GM23338 (cell line): ENCODE measurements around the gene DENR. TPM values are rescaled to one million over a fixed set of nuclear protein-coding genes. Genes with fewer than 3 reads are reported as not detected.

ENCODE experiments used
- ATAC-seq: fragments of 200-7000 bp; cut with Tn5 transposase; 3 replicates; pipeline ENCODE4 v1.9.1; 2020
- DNase-seq: peaks from one replicate; pipeline ENCODE4 v3.0.0-alpha.2; 2015; ENCODE audit warnings: low spot score
- H2AFZ ChIP-seq: fragments of 200-600 bp; sonication (generic); 2 replicates; pipeline ENCODE4 v1.8.0; 2016; ENCODE audit warnings: antibody characterized with exemption, mild to moderate bottlenecking, moderate library complexity
- H3F3A ChIP-seq: fragments of 200-600 bp; sonication (generic); replicated peaks from 2 replicates; pipeline ENCODE4 v1.8.0; 2017; ENCODE audit warnings: antibody characterized with exemption, mixed run types, low read depth
- H3K27ac ChIP-seq: fragments of 200-600 bp; sonication (generic); 2 replicates; pipeline ENCODE4 v1.6.1; 2016; ENCODE audit warnings: low read depth
- H3K27me3 ChIP-seq: fragments of 200-600 bp; sonication (generic); 2 replicates; pipeline ENCODE4 v1.8.0; 2016; ENCODE audit warnings: mild to moderate bottlenecking, mixed run types, moderate library complexity; ENCODE audit not compliant: insufficient read depth
- H3K36me3 ChIP-seq: fragments of 200-600 bp; sonication (generic); 2 replicates; pipeline ENCODE4 v1.8.0; 2016; ENCODE audit warnings: mild to moderate bottlenecking; ENCODE audit not compliant: insufficient read depth
- H3K4me1 ChIP-seq: fragments of 200-600 bp; sonication (generic); 2 replicates; pipeline ENCODE4 v1.8.0; 2016; ENCODE audit warnings: mild to moderate bottlenecking, moderate library complexity; ENCODE audit not compliant: insufficient read depth
- H3K4me2 ChIP-seq: fragments of 200-600 bp; sonication (generic); 2 replicates; pipeline ENCODE4 v1.7.1; 2017; ENCODE audit warnings: mixed run types
- H3K4me3 ChIP-seq: fragments of 200-600 bp; sonication (generic); 2 replicates; pipeline ENCODE4 v1.6.1; 2016; ENCODE audit warnings: mixed run types
- H3K79me2 ChIP-seq: fragments of 200-600 bp; sonication (generic); replicated peaks from 2 replicates; pipeline ENCODE4 v1.8.0; 2017; ENCODE audit warnings: mild to moderate bottlenecking; ENCODE audit not compliant: insufficient read depth
- H3K9me2 ChIP-seq: fragments of 200-600 bp; sonication (generic); 2 replicates; pipeline ENCODE4 v1.8.0; 2017; ENCODE audit not compliant: insufficient read depth
- H4K20me1 ChIP-seq: fragments of 200-600 bp; sonication (generic); replicated peaks from 2 replicates; pipeline ENCODE4 v1.8.0; 2017; ENCODE audit warnings: mild to moderate bottlenecking; ENCODE audit not compliant: insufficient read depth
- H3K27ac Mint-ChIP-seq: 2 replicates; pipeline ENCODE4 v1.8.0; 2020; ENCODE audit warnings: inconsistent platforms, mild to moderate bottlenecking, moderate library complexity, mixed read lengths
- H3K27me3 Mint-ChIP-seq: 3 replicates; pipeline ENCODE4 v1.8.0; 2022; ENCODE audit warnings: low read depth, mild to moderate bottlenecking, moderate library complexity, mixed read lengths, inconsistent platforms; ENCODE audit not compliant: insufficient read depth, poor library complexity
- H3K36me3 Mint-ChIP-seq: 3 replicates; pipeline ENCODE4 v1.8.0; 2021; ENCODE audit warnings: low read depth, mild to moderate bottlenecking, inconsistent platforms, moderate library complexity, mixed read lengths
- H3K4me1 Mint-ChIP-seq: 3 replicates; pipeline ENCODE4 v1.8.0; 2020; ENCODE audit warnings: mild to moderate bottlenecking, inconsistent platforms, mixed read lengths
- H3K4me3 Mint-ChIP-seq: 3 replicates; pipeline ENCODE4 v1.8.0; 2021; ENCODE audit warnings: moderate library complexity, mild to moderate bottlenecking, inconsistent platforms, mixed read lengths
- H3K9me3 Mint-ChIP-seq: 3 replicates; pipeline ENCODE4 v1.8.0; 2020; ENCODE audit warnings: moderate library complexity, mild to moderate bottlenecking, inconsistent platforms, mixed read lengths
- CREB1 ChIP-seq: fragments of 250-450 bp; sonication (Bioruptor Pico); IDR thresholded peaks from 2 replicates; pipeline ENCODE4 v1.5.0; 2020; ENCODE audit warnings: low read depth, mild to moderate bottlenecking, moderate library complexity
- EZH2 ChIP-seq: fragments of 200-600 bp; sonication (generic); IDR thresholded peaks from one replicate; pipeline ENCODE4 v1.8.0; 2017; ENCODE audit warnings: antibody characterized with exemption, mild to moderate bottlenecking, low read depth; ENCODE audit not compliant: unreplicated experiment
- EZH2phosphoT487 ChIP-seq: fragments of 200-600 bp; sonication (generic); IDR thresholded peaks from one replicate; pipeline ENCODE4 v1.8.1; 2018; ENCODE audit warnings: antibody characterized with exemption; ENCODE audit not compliant: unreplicated experiment
- JUNB ChIP-seq: IDR thresholded peaks from one replicate; pipeline ENCODE4 v1.6.1; 2016; ENCODE audit warnings: antibody characterized with exemption; ENCODE audit not compliant: unreplicated experiment
- NANOG ChIP-seq: IDR thresholded peaks from 2 replicates; pipeline ENCODE4 v1.6.1; 2016; ENCODE audit warnings: antibody characterized with exemption, borderline replicate concordance
- POLR2AphosphoS5 ChIP-seq: IDR thresholded peaks from 2 replicates; pipeline ENCODE4 v1.6.1; 2016; ENCODE audit warnings: antibody characterized with exemption, low read depth
- REST ChIP-seq: IDR thresholded peaks from one replicate; pipeline ENCODE4 v1.6.1; 2018; ENCODE audit warnings: antibody characterized with exemption; ENCODE audit not compliant: unreplicated experiment
- STAT1 ChIP-seq: IDR thresholded peaks from one replicate; pipeline ENCODE4 v1.6.1; 2016; ENCODE audit warnings: antibody characterized with exemption; ENCODE audit not compliant: unreplicated experiment
- ZNF114 ChIP-seq: fragments of 250-450 bp; sonication (Bioruptor Pico); IDR thresholded peaks from 2 replicates; pipeline ENCODE4 v1.5.0; 2020; ENCODE audit warnings: mild to moderate bottlenecking, moderate library complexity
- ZNF331 ChIP-seq: fragments of 250-450 bp; sonication (Bioruptor Pico); IDR thresholded peaks from 2 replicates; pipeline ENCODE4 v1.5.0; 2020; ENCODE audit warnings: low read depth, mild to moderate bottlenecking, moderate library complexity
- ZNF462 ChIP-seq: fragments of 250-450 bp; sonication (Bioruptor Pico); IDR thresholded peaks from 2 replicates; pipeline ENCODE4 v1.5.0; 2020; ENCODE audit warnings: mild to moderate bottlenecking, moderate library complexity
- polyA plus RNA-seq: library from polyadenylated mRNA; unstranded; fragments of >200 nt; fragmentation: Nextera tagmentation; extraction: Ambion mirVana; gene quantifications from 2 replicates; pipeline ENCODE4 v1.2.1, GENCODE V29; 2016
- total RNA-seq: library from RNA; depleted of rRNA; stranded (reverse); fragments of >200 nt; shearing (Covaris generic); gene quantifications from 2 replicates; pipeline ENCODE4 v1.2.3, GENCODE V29; 2014
- TF ChIP-seq, protein P1 (sequence below), 2 experiments: fragments of 200-600 bp in 1 of 2; sonication (generic) in 1 of 2; conservative IDR thresholded peaks; 2 replicates each; pipeline versions ENCODE4 v1.5.1 to v1.6.1; 2016 to 2017; ENCODE audit warnings: antibody characterized with exemption in 2 of 2, low read depth in 2 of 2, mild to moderate bottlenecking in 2 of 2, moderate library complexity in 1 of 2
- TF ChIP-seq, protein P2 (sequence below): IDR thresholded peaks from 2 replicates; pipeline ENCODE4 v1.6.1; 2016; ENCODE audit warnings: antibody characterized with exemption

The DENR gene
- total and polyA plus RNA-seq, 2 experiments from 2014 or later, result 55.2 to 130 TPM

DNA sequence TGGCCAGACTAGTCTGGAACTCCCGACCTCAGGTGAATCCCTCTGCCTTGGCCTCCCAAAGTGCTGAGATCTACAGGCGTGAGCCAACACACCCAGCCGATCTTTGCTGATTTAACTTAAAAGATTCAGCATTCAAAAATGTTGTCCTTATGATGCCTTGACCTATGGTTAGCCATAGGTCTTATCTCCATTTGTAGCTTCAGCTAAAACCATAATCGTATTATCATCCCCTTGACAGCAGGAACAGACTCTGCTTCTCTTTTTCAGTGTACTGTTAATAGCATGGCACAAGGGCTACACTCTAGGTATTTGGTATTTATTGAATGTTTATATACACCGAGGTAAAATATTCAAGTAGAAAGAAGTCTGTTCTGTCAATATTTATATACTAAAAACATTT, 37.0 kb downstream of the DENR start:
- Histone ChIP-seq H3K4me3 (no peak overlapping the region), H3K9me2 (no peaks in the 10 kb centered on the region), H3K27me3 (no peaks in the 10 kb centered on the region), H3K79me2 (no peaks in the 10 kb centered on the region), H3K36me3 (no peaks in the 10 kb centered on the region; the same call in 1 of the 2 replicates), H3K27ac (no peak overlapping the region), H3K4me1 (0 out of 2 replicates have a peak, but pooled peaks cover 5% of the 10 kb centered on the region), H4K20me1 (no peaks in the 10 kb centered on the region), H3K4me2 (no peak overlapping the region), H2AFZ (no peak overlapping the region), H3F3A (no peaks in the 10 kb centered on the region)
- H3K27ac Mint-ChIP-seq, result no peak overlapping the region
- no peaks in the 10 kb centered on the region for H3K27me3 Mint-ChIP-seq
- TF ChIP-seq JUNB (no peak), NANOG (no peak), POLR2AphosphoS5 (no peak), ZNF462 (CRISPR knock-in tag) (no peak), REST (no peak), ZNF114 (CRISPR knock-in tag) (no peak), EZH2 (no peak), CREB1 (no peak), EZH2phosphoT487 (no peak), ZNF331 (CRISPR knock-in tag) (no peak), STAT1 (no peak)
- TF ChIP-seq, protein P1, sequence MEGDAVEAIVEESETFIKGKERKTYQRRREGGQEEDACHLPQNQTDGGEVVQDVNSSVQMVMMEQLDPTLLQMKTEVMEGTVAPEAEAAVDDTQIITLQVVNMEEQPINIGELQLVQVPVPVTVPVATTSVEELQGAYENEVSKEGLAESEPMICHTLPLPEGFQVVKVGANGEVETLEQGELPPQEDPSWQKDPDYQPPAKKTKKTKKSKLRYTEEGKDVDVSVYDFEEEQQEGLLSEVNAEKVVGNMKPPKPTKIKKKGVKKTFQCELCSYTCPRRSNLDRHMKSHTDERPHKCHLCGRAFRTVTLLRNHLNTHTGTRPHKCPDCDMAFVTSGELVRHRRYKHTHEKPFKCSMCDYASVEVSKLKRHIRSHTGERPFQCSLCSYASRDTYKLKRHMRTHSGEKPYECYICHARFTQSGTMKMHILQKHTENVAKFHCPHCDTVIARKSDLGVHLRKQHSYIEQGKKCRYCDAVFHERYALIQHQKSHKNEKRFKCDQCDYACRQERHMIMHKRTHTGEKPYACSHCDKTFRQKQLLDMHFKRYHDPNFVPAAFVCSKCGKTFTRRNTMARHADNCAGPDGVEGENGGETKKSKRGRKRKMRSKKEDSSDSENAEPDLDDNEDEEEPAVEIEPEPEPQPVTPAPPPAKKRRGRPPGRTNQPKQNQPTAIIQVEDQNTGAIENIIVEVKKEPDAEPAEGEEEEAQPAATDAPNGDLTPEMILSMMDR (conservative IDR thresholded peaks at IDR 0.05; ENCODE audit: low read depth in 2 of 2), result no peak
- TF ChIP-seq, protein P2, sequence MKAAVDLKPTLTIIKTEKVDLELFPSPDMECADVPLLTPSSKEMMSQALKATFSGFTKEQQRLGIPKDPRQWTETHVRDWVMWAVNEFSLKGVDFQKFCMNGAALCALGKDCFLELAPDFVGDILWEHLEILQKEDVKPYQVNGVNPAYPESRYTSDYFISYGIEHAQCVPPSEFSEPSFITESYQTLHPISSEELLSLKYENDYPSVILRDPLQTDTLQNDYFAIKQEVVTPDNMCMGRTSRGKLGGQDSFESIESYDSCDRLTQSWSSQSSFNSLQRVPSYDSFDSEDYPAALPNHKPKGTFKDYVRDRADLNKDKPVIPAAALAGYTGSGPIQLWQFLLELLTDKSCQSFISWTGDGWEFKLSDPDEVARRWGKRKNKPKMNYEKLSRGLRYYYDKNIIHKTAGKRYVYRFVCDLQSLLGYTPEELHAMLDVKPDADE, result no peak
- DNase-seq, result no peak
- ATAC-seq, result no peak
- no peak overlapping the region for H3K4me3 Mint-ChIP-seq
- no peaks in the 10 kb centered on the region for H3K9me3 Mint-ChIP-seq
- H3K4me1 Mint-ChIP-seq, result peaks cover 3% of the 10 kb centered on the region; the same call in 2 of the 3 replicates
- H3K36me3 Mint-ChIP-seq, result no peaks in the 10 kb centered on the region
